ENCODE results near the gene RCN1. TPM values are rescaled to one million over a fixed set of nuclear protein-coding genes. Genes with fewer than 3 reads are reported as not detected.

RCN1 gene
- 167 to 189 TPM (median 173 TPM) in 5 replicates for total RNA-seq (2022; extraction: Qiagen RNA extraction; ENCODE audit: low read depth)

DNA sequence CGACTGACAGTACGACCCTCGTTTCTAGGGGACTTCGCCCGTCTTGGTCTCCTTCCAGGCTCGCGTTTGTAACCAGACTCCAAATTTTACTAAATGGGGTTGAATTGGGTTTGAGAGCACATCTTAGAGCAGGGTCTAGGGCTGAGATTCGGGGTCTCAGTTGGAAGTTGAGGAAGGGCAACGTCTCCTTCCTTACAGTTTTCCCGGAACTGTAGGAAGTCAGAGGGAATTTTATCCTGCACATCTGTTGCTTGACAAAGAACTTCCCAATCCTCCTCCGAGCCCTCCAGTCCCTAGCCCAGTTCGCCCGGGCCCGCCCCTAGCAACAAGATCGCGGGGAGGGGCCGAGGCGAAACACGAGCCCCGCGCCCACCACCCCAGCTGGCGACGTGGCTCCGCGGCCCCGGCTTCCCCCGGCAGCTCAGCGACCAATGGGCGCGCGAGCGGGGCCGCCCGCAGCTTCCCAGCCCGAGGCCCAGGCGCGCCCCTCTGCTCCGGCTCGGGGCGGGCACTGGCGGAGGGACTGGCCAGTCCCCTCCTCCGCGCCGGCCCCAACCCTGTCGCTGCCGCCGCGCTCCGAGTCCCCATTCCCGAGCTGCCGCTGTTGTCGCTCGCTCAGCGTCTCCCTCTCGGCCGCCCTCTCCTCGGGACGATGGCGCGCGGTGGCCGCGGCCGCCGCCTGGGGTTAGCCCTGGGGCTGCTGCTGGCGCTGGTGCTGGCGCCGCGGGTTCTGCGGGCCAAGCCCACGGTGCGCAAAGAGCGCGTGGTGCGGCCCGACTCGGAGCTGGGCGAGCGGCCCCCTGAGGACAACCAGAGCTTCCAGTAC lies at the start of gene RCN1:
RCN1 (plus strand) TSS at position 530 of the 826 bp plus-strand sequence; CDS start at position 653, 123 bp downstream.

